ENCODE results near the gene FKBP14.

Gene FKBP14

GRCh38 chr7:30034501-30034900 is 8.0 kb upstream of the FKBP14 start:
- DNase-seq = no peak

GRCh38 chr7:30032310-30033125 is 6.0 kb upstream of the FKBP14 start:
- DNase-seq = peak in 1 of 58 donors; percentile 2

GRCh38 chr7:30029696-30030095 is 3.2 kb upstream of the FKBP14 start:
- DNase-seq = no peak

GRCh38 chr7:30028749-30029635 is 2.5 kb upstream of the FKBP14 start:
- peak in 45 of 58 donors; percentile 3 to 76 (median 48) for DNase-seq

- DNase-seq = peak; percentile 35 to 92 (median 86)
Observed at GRCh38 chr7:30028216-30028748, 1.8 kb upstream of the FKBP14 start, which contains the start of gene PLEKHA8. Gene PLEKHA8 (plus strand): TSS chr7:30028412. CDS start chr7:30028763, 351 bp downstream.

- DNase-seq = no peak
Observed at GRCh38 chr7:30027740-30028215, 1.3 kb upstream of the FKBP14 start.

GRCh38 chr7:30027065-30027456 is 559 bp upstream of the FKBP14 start:
- peak in 1 of 58 donors; percentile 53 for DNase-seq

GRCh38 chr7:30023524-30023923 is 3.0 kb downstream of the FKBP14 start:
- no peak for DNase-seq

GRCh38 chr7:30022991-30023390 is 3.5 kb downstream of the FKBP14 start:
- DNase-seq = no peak

- no peak for DNase-seq
Observed at GRCh38 chr7:30020535-30020934, 6.0 kb downstream of the FKBP14 start.

- DNase-seq = no peak
Observed at GRCh38 chr7:30019960-30020359, 6.5 kb downstream of the FKBP14 start.

GRCh38 chr7:30019387-30019786 is 7.1 kb downstream of the FKBP14 start:
- DNase-seq = no peak

GRCh38 chr7:30018451-30018850 is 8.1 kb downstream of the FKBP14 start:
- no peak for DNase-seq

- no peak for DNase-seq
Observed at GRCh38 chr7:30012757-30013156, 13.7 kb downstream of the FKBP14 start.

- DNase-seq = no peak
Observed at GRCh38 chr7:30010021-30010420, 16.5 kb downstream of the FKBP14 start.

GRCh38 chr7:30005464-30005863 is 21.0 kb downstream of the FKBP14 start:
- no peak for DNase-seq

- DNase-seq = no peak
Observed at GRCh38 chr7:30003098-30003497, 23.4 kb downstream of the FKBP14 start.

GRCh38 chr7:30001998-30002397 is 24.5 kb downstream of the FKBP14 start:
- no peak for DNase-seq

- DNase-seq = no peak
Observed at GRCh38 chr7:29998489-29998888, 28.0 kb downstream of the FKBP14 start.

- DNase-seq = no peak
Observed at GRCh38 chr7:29996321-29996720, 30.2 kb downstream of the FKBP14 start.

GRCh38 chr7:29995652-29996051 is 30.9 kb downstream of the FKBP14 start:
- no peak for DNase-seq

- no peak for DNase-seq
Observed at GRCh38 chr7:29993140-29993539, 33.4 kb downstream of the FKBP14 start.

Data from anterior cingulate cortex (tissue), 58 donors.